ENCODE measurements around the gene C2orf68. TPM values are rescaled to one million over a fixed set of nuclear protein-coding genes. Genes with fewer than 3 reads are reported as not detected.
"Not testable (repeated sequence)": the region's sequence is repeated elsewhere in the genome, so short reads cannot be mapped to it uniquely, and the experiment has no call there.

The C2orf68 gene
- total RNA-seq, result 10 to 100 TPM; 22.8 to 35.2 TPM
- 10 to 100 TPM; 15.5 to 19.9 TPM for polyA plus RNA-seq
- long read RNA-seq, donor 1, transcript C2orf68-201 (4 exons, 2,837 nt), result major isoform, 6 of 24 reads
- long read RNA-seq, donor 1, partial matches to known transcripts, result 1 of 24 reads
- long read RNA-seq, donor 1, other reads (novel, unspliced or antisense), result 16 of 24 reads
- long read RNA-seq, donor 2, partial matches to known transcripts, result 0 of 12 reads
- long read RNA-seq, donor 2, other reads (novel, unspliced or antisense), result 11 of 12 reads

GRCh38 chr2:85611705-85612587, at the start of gene C2orf68:
Gene C2orf68 (minus strand): TSS chr2:85612066. CDS start chr2:85611984, 82 bp downstream.
- H3K36me3 ChIP-seq (ENCODE audit: control insufficient read depth in 1 of 2, insufficient read depth in 2 of 2, low read length in 1 of 2), result peaks cover 1 to 5% of the 10 kb centered on the region in 2 donors
- H3K27me3 ChIP-seq (ENCODE audit: control insufficient read depth in 1 of 2, insufficient read depth in 2 of 2, low read length in 1 of 2), result no peaks in the 10 kb centered on the region
- H3K4me1 ChIP-seq (ENCODE audit: control insufficient read depth in 1 of 2, insufficient read depth in 2 of 2, low read length in 2 of 2), result peaks cover 0 to 4% of the 10 kb centered on the region in 2 donors
- peak within 1 kb of the TSS in 1 of 2 donors; percentile 45 for H3K27ac ChIP-seq (ENCODE audit: low read depth in 1 of 2, low read length in 2 of 2)
- no peaks in the 10 kb centered on the region for H3K9me3 ChIP-seq (ENCODE audit: control insufficient read depth, low read length)
- ATAC-seq (ENCODE audit: low FRiP score) (peak; percentile 93), DNase-seq (peak; percentile 96 to 97)
- H3K4me3 ChIP-seq (ENCODE audit: low read length in 2 of 2), result peak within 1 kb of the TSS; percentile 74 to 91
- intact Hi-C loops (cut with DNase I), result no loop called here
- 7 to 8% methylated on average over 72 to 73 of the region's 73 CpGs for WGBS, 2 donors

GRCh38 chr2:85661139-85661858, 49.4 kb upstream of the C2orf68 start:
- no peaks in the 10 kb centered on the region for H3K9me3 ChIP-seq (ENCODE audit: control insufficient read depth, low read length)
- no peak overlapping the region for H3K4me3 ChIP-seq (ENCODE audit: low read length in 2 of 2)
- no peaks in the 10 kb centered on the region for H3K27me3 ChIP-seq (ENCODE audit: control insufficient read depth in 1 of 2, insufficient read depth in 2 of 2, low read length in 1 of 2)
- no peaks in the 10 kb centered on the region for H3K36me3 ChIP-seq (ENCODE audit: control insufficient read depth in 1 of 2, insufficient read depth in 2 of 2, low read length in 1 of 2)
- DNase-seq (peak in 1 of 2 donors; percentile 39), ATAC-seq (ENCODE audit: low FRiP score) (no peak)
- H3K4me1 ChIP-seq (ENCODE audit: control insufficient read depth in 1 of 2, insufficient read depth in 2 of 2, low read length in 2 of 2), result no peaks in the 10 kb centered on the region
- H3K27ac ChIP-seq (ENCODE audit: low read depth in 1 of 2, low read length in 2 of 2), result no peak overlapping the region
- 89 to 90% methylated on average over 14 of the region's 14 CpGs for WGBS, 2 donors
- intact Hi-C loops (cut with DNase I), result no loop called here

- Histone ChIP-seq H3K27me3 (ENCODE audit: control insufficient read depth in 1 of 2, insufficient read depth in 2 of 2, low read length in 1 of 2) (no peaks in the 10 kb centered on the region), H3K4me3 (ENCODE audit: low read length in 2 of 2) (no peak overlapping the region), H3K36me3 (ENCODE audit: control insufficient read depth in 1 of 2, insufficient read depth in 2 of 2, low read length in 1 of 2) (no peaks in the 10 kb centered on the region), H3K27ac (ENCODE audit: low read depth in 1 of 2, low read length in 2 of 2) (no peak overlapping the region), H3K4me1 (ENCODE audit: control insufficient read depth in 1 of 2, insufficient read depth in 2 of 2, low read length in 2 of 2) (no peaks in the 10 kb centered on the region), H3K9me3 (ENCODE audit: control insufficient read depth, low read length) (no peaks in the 10 kb centered on the region)
- 87 to 91% methylated on average over 7 of the region's 7 CpGs for WGBS, 2 donors
- DNase-seq, result no peak
- ATAC-seq (ENCODE audit: low FRiP score), result no peak
- intact Hi-C loops (cut with DNase I), result no loop called here
Observed at GRCh38 chr2:85660725-85661124, 48.9 kb upstream of the C2orf68 start.

GRCh38 chr2:85660301-85660700, 48.4 kb upstream of the C2orf68 start:
- WGBS, 2 donors, result 98 to 99% methylated on average over 10 to 11 of the region's 11 CpGs

GRCh38 chr2:85659324-85659981, 47.6 kb upstream of the C2orf68 start:
- H3K36me3 ChIP-seq (ENCODE audit: control insufficient read depth in 1 of 2, insufficient read depth in 2 of 2, low read length in 1 of 2), result no peaks in the 10 kb centered on the region
- H3K27me3 ChIP-seq (ENCODE audit: control insufficient read depth in 1 of 2, insufficient read depth in 2 of 2, low read length in 1 of 2), result no peaks in the 10 kb centered on the region
- WGBS, 2 donors, result 94% methylated on average over 13 of the region's 13 CpGs
- DNase-seq (peak; percentile 46 to 66), ATAC-seq (ENCODE audit: low FRiP score) (no peak)
- H3K27ac ChIP-seq (ENCODE audit: low read depth in 1 of 2, low read length in 2 of 2), result no peak overlapping the region
- H3K9me3 ChIP-seq (ENCODE audit: control insufficient read depth, low read length), result no peaks in the 10 kb centered on the region
- intact Hi-C loops (cut with DNase I), result no loop called here
- H3K4me3 ChIP-seq (ENCODE audit: low read length in 2 of 2), result no peak overlapping the region
- H3K4me1 ChIP-seq (ENCODE audit: control insufficient read depth in 1 of 2, insufficient read depth in 2 of 2, low read length in 2 of 2), result no peaks in the 10 kb centered on the region

More at GRCh38 chr2:85660301-85660700, 48.4 kb upstream of the C2orf68 start:
- H3K4me3 ChIP-seq (ENCODE audit: low read length in 2 of 2); intact Hi-C loops (cut with DNase I); H3K4me1 ChIP-seq (ENCODE audit: control insufficient read depth in 1 of 2, insufficient read depth in 2 of 2, low read length in 2 of 2); H3K36me3 ChIP-seq (ENCODE audit: control insufficient read depth in 1 of 2, insufficient read depth in 2 of 2, low read length in 1 of 2); ATAC-seq (ENCODE audit: low FRiP score); H3K9me3 ChIP-seq (ENCODE audit: control insufficient read depth, low read length); H3K27me3 ChIP-seq (ENCODE audit: control insufficient read depth in 1 of 2, insufficient read depth in 2 of 2, low read length in 1 of 2); H3K27ac ChIP-seq (ENCODE audit: low read depth in 1 of 2, low read length in 2 of 2); DNase-seq: not testable (repeated sequence)

GRCh38 chr2:85657399-85657798, 45.5 kb upstream of the C2orf68 start:
- H3K27me3 ChIP-seq (ENCODE audit: control insufficient read depth in 1 of 2, insufficient read depth in 2 of 2, low read length in 1 of 2); H3K4me3 ChIP-seq (ENCODE audit: low read length in 2 of 2); intact Hi-C loops (cut with DNase I); H3K4me1 ChIP-seq (ENCODE audit: control insufficient read depth in 1 of 2, insufficient read depth in 2 of 2, low read length in 2 of 2); H3K36me3 ChIP-seq (ENCODE audit: control insufficient read depth in 1 of 2, insufficient read depth in 2 of 2, low read length in 1 of 2); H3K27ac ChIP-seq (ENCODE audit: low read depth in 1 of 2, low read length in 2 of 2); ATAC-seq (ENCODE audit: low FRiP score); H3K9me3 ChIP-seq (ENCODE audit: control insufficient read depth, low read length): not testable (repeated sequence)
- DNase-seq, result peak; percentile 7 to 38
- 85 to 92% methylated on average over 4 of the region's 4 CpGs for WGBS, 2 donors

GRCh38 chr2:85656468-85656867, 44.6 kb upstream of the C2orf68 start:
- Histone ChIP-seq H3K27me3 (ENCODE audit: control insufficient read depth in 1 of 2, insufficient read depth in 2 of 2, low read length in 1 of 2) (no peaks in the 10 kb centered on the region), H3K4me1 (ENCODE audit: control insufficient read depth in 1 of 2, insufficient read depth in 2 of 2, low read length in 2 of 2) (no peaks in the 10 kb centered on the region), H3K9me3 (ENCODE audit: control insufficient read depth, low read length) (no peaks in the 10 kb centered on the region), H3K36me3 (ENCODE audit: control insufficient read depth in 1 of 2, insufficient read depth in 2 of 2, low read length in 1 of 2) (no peaks in the 10 kb centered on the region), H3K4me3 (ENCODE audit: low read length in 2 of 2) (no peak overlapping the region), H3K27ac (ENCODE audit: low read depth in 1 of 2, low read length in 2 of 2) (no peak overlapping the region)
- intact Hi-C loops (cut with DNase I), result no loop called here
- WGBS, 2 donors, result 89 to 90% methylated on average over 3 of the region's 3 CpGs
- DNase-seq (peak; percentile 27 to 30), ATAC-seq (ENCODE audit: low FRiP score) (no peak)

- ATAC-seq (ENCODE audit: low FRiP score) (no peak), DNase-seq (peak; percentile 6 to 27)
- WGBS, 2 donors, result 87 to 89% methylated on average over 7 of the region's 7 CpGs
- Histone ChIP-seq H3K9me3 (ENCODE audit: control insufficient read depth, low read length) (no peaks in the 10 kb centered on the region), H3K36me3 (ENCODE audit: control insufficient read depth in 1 of 2, insufficient read depth in 2 of 2, low read length in 1 of 2) (no peaks in the 10 kb centered on the region), H3K4me1 (ENCODE audit: control insufficient read depth in 1 of 2, insufficient read depth in 2 of 2, low read length in 2 of 2) (no peaks in the 10 kb centered on the region), H3K27me3 (ENCODE audit: control insufficient read depth in 1 of 2, insufficient read depth in 2 of 2, low read length in 1 of 2) (no peaks in the 10 kb centered on the region), H3K27ac (ENCODE audit: low read depth in 1 of 2, low read length in 2 of 2) (no peak overlapping the region), H3K4me3 (ENCODE audit: low read length in 2 of 2) (no peak overlapping the region)
- intact Hi-C loops (cut with DNase I), result no loop called here
Observed at GRCh38 chr2:85655961-85656417, 44.1 kb upstream of the C2orf68 start.
